NCI-H446 (cell line): ENCODE results near the gene LDHB.
"Not testable (repeated sequence)": the region's sequence is repeated elsewhere in the genome, so short reads cannot be mapped to it uniquely, and the experiment has no call there.

Experiments
- DNase-seq, 2 experiments: peaks; one replicate each; lab custom pipeline; 2025; lab: John Stamatoyannopoulos, UW

The LDHB gene

DNA sequence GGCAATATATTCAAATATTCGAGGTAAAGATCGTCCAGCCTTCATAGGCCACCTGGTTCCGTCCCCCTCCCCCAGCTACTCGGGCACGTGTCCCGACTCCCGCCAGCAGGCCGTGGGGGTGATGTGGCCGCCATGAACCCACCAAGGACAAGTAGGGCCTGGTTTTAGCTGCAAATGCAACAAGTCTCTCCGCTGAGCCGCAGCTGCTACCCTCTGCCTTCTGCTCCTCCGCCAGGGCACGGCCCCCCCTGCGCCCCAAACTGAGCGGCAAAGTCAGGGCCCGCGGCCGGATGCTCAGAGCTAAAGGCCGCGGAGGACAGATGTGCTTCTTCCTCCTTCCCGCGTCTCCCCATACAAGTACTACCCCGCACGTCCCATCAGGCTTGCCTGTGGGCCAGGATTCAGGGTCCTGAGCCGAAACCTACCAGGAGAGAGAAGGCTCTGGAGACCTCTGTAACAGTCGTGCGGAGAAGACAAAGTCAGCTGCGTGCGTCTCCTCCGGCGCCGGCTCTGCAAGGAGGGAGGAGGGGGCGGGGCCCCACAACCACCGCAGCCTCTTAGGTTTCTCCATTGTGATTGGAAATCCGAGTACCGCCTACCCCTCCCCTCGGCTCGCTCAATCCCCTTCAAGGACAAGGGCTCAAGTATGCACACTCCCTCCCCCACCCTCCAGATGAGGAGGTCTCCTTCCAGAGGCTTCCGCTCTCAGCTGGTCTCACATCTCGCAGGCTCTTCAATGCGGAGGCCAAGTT, at the start of gene LDHB:
Gene LDHB (minus strand): TSS at position 517 of the 752 bp plus-strand sequence. CDS start 3,171 bp downstream, outside the sequence.
- peak; percentile 76 to 94 for DNase-seq

DNA sequence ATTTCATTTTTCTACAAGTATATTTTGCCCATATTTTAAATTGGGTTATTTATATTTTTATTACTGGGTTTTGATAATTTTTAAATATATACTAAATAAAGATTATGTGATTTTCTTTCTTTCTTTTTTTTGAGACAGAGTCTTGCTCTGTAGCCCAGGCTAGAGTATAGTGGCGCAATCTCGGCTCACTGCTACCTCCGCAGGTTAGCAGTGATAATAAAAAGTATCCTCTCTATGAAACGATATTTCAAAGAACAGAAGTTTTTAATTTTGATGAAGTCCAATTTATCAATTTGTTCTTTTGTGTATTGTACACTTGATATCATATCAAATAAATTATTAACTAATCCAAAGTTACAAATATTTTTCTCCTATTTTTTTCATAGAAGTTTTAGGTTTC, 47.2 kb upstream of the LDHB start:
- no peak for DNase-seq

DNA sequence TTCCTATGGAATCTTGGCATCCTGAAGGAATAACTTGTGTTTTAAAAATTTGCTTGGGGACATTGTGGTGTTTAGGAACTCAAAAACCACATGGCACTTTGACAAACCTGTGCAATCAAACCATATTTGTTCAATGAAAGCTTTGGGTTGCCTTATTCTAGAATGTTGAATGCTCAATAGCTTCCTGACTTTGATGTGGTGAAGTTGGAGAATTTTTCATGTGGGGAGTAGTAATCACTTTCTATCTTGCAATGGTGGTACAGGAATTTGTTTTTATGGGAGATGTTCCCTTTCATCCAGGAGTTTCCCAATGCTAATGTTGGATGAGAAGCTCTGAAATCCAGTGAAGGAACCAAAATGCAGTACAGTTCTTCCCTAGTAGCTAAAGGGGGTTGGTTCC, 42.2 kb upstream of the LDHB start:
- DNase-seq, result no peak

GRCh38 chr12:21697904-21698630, 40.4 kb upstream of the LDHB start:
- peak in 1 of 2 experiments; percentile 48 for DNase-seq

DNA sequence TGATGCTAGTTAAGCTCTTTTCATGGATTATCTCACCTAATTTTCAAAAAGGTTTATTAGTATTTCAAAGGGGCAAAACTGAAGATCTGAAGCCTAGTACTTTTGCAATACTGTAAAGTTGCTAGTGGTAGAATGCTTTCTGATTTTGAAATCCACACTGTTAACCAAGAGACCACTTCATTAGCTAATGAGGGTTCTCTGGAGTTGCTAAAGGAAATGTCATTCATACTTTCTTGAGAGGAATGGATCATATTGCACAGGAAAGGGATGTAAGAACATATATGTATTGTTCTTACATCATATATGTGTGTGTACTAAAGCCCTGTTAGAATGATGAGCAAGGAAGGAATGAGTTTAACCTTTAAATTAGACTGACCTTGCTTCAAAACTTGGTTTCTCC, 39.0 kb upstream of the LDHB start:
- no peak for DNase-seq

DNA sequence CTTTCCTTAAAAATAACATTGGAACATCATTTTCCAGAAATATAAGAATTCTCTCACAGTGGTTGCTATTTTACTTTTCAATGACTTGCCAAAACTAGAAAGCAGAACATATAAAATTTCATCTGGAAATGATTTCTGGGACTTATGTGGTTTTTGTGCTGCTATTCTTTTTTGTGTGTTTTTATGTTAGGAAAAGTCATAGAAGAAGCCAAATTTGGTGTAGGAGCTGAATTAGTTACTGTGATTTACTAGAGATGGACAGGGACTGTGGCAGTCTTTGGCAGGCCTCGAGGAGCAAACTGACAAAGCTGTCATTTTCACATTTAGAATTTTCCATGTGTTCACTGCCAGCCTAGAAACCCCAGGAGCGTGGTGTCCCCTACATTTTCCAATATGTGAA, 38.3 kb upstream of the LDHB start:
- DNase-seq, result no peak

GRCh38 chr12:21694660-21695059, 37.0 kb upstream of the LDHB start:
- no peak for DNase-seq

- no peak for DNase-seq
Measured at GRCh38 chr12:21691515-21691914, 33.9 kb upstream of the LDHB start.

DNA sequence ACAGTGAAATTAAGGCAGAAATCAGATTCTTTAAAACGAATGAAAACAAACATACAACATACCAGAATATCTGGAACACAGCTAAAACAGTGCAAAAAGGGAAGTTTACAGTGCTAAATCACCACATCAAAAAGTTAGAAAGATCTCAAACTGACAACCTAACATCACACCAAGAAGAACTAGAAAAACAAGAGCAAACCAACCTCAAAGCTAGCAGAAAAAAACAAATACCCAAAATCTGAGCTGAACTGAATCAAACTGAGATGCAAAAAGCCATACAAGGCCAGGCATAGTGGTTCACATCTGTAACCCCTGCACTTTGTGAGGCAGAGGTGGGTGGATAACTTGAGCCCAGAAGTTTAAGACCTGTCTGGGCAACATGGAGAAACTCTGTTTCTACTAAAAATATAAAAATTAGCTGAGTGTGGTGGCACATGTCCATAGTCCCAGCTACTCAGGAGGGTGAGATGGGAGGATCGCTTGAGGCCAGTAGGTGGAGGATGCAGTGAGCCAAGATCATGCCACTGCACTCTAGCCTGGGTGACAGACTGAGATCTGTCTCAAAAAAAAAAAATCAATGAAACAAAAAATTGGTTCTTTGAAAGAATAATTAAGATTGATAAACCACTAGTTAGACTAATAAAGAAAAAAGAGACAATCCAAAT, 33.2 kb upstream of the LDHB start:
- DNase-seq, result no peak

DNA sequence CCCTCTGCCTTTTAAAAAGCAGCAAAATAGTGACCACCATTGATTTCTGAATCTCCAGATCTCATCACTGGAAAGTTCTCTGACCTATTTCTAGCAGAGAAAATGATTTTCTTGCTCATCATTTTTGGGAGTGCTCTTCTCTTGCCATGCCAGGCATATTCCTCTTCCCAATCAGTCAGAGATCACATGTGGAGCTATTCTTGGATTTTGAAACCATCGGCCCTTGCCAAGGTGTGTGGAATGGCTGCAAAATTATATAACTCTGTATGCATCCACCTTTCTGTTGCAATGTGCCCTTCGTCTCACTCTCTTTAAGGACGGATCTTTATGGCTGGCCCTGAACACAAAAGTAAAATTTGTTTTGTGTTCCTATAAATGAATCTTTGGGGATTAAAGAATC, 25.5 kb upstream of the LDHB start:
- DNase-seq, result no peak

DNA sequence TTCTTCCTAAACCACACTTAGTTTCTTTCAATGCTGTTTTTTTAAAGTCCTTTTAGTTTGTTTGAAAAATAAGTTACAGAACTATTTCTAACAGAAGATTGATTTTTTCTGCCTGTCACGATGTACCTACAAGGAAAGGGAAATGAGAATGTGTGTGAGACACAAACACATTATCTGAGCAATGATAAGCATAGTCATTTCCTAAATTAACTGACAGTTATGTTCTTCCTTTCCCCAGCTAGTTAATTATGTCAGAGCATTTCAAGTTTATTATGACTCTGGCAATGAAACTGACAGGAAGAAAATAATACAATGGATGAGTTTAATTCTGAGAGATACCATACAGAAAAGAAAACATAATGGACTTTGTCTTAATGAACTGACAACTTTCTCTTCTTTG, 21.3 kb upstream of the LDHB start:
- no peak for DNase-seq

GRCh38 chr12:21677622-21678277, 20.1 kb upstream of the LDHB start:
- DNase-seq, result no peak

- DNase-seq, result no peak
Measured at GRCh38 chr12:21677204-21677603, 19.6 kb upstream of the LDHB start.

DNA sequence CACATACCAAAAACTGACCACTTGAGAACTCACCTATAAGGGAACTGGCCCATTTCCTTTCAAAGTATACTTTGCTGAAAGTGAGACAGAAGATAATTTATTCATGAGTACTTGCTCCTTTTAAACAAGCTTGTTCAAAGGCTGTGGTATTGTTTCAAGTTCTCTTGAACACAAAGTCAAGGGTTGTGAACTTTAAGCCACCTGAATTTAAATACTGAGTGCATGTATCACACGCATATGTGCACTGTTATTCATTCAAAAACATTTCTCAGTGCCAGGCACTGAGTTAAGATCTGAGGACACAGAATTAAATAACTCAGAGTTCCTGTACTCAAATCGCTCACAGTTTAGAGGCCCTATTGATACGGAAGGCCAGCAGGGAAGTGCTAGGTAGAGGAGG, 19.1 kb upstream of the LDHB start:
- no peak for DNase-seq

DNA sequence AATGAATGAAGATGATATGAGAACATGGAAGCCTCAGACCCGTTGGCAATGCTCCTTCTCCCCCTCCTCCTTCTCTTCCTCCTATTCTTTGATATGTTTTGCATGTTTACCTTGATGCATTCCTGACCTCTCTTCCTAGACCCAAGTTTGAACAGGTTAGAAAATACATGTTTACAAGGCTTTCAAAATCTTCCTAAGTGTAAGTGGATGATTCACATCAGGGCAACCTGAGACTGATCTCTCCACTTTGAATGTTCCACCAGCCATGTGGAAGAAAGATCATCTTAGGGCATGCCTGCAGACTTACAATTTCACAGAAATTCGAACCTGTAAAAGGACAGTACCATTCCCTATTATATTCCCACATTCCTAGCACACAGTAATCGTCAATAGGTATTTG, 18.0 kb upstream of the LDHB start:
- DNase-seq, result no peak

- no peak for DNase-seq
Measured at GRCh38 chr12:21675096-21675495, 17.5 kb upstream of the LDHB start.

DNA sequence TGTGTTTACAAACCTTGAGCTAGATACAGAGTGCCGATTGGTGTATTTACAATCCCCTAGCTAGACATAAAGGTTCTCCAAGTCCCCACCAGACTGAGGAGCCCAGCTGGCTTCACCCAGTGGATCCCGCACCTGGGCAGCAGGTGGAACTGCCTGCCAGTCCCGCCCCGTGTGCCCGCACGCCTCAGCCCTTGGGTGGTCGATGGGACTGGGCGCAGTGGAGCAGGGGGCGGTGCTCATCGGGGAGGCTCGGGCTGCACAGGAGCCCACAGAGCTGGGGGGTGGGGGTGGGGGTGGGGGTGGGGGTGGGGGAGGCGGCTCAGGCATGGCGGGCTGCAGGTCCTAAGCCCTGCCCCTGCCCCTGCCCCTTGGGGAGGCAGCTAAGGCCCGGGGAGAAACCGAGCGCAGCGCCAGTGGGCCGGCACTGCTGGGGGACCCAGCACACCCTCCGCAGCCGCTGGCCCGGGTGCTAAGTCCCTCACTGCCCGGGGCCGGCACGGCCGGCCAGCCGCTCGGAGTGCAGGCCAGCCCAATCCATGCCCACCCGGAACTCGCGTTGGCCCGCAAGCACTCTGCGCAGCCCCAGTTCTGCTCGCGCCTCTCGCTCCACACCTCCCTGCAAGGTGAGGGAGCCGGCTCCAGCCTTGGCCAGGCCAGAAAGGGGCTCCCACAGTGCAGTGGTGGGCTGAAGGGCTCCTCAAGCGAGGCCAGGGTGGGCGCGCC, 16.3 kb upstream of the LDHB start:
- not testable (repeated sequence) for DNase-seq

DNA sequence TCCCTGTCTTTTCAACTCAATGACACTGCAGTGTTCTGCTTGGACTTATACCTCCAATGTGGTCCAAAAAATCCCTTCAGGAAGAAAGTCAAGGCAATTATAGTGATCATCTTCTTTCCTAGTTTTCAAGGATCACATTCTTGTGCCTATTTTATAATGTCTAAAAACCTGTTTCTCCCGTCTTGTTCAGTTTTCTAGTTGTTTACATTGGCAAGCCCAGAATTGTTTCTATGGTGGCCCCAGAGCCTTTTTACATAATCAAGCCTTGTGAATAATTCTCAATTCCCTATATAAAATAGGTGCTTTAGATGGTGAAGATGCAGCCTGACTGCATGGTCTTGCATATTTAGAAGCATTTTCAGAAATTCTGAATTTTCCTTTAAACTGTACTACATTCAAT, 14.5 kb upstream of the LDHB start:
- no peak for DNase-seq

- no peak for DNase-seq
Measured at GRCh38 chr12:21666722-21667121, 9.1 kb upstream of the LDHB start.

GRCh38 chr12:21665816-21666215, 8.2 kb upstream of the LDHB start:
- no peak for DNase-seq

DNA sequence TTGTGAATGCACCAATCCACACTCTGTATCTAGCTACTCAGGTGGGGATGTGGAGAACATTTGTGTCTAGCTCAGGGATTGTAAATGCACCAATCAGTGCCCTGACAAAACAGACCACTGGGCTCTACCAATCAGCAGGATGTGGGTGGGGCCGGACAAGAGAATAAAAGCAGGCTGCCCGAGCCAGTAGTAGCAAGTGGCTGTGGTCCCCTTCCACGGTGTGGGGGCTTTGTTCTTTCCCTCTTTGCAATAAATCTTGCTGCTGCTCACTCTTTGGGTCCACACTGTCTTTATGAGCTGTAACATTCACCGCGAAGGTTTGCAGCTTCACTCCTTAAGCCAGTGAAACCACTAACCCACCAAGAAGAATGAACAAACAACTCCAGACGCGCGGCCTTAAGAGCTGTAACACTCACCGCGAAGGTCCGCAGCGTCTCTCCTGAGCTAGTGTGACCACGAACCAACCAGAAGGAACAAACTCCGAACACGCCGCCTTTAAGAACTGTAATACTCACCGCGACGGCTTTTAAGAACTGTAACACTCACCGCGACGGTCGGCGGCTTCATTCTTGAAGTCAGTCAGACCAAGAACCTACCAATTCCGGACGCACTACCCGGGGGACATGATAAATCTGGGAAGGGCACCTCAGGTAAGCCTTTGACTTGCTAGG, 4.6 kb upstream of the LDHB start:
- no peak for DNase-seq
